HEK293 (cell line): ENCODE measurements around the gene EFHC1.
A peak's percentile ranks its signal among the peaks of the same experiment; 100 is the strongest.

ENCODE experiments used
- CTCF ChIA-PET: fragments of 350-600 bp; formaldehyde crosslinking; extraction: SDS; loops from one replicate; lab custom pipeline; 2021; ENCODE audit warnings: antibody characterized with exemption; lab: Yijun Ruan, JAX
- POLR2A ChIA-PET: fragments of 300-600 bp; formaldehyde crosslinking; extraction: SDS; loops from one replicate; lab custom pipeline; 2020; ENCODE audit warnings: antibody characterized with exemption, inconsistent platforms; lab: Yijun Ruan, JAX
- H3K27ac ChIP-seq: fragments of 200-500 bp; sonication (Bioruptor generic); 2 replicates; pipeline ENCODE4 v1.5.1; 2014; ENCODE audit warnings: low read depth, low read length, control low read depth, inconsistent platforms; ENCODE audit errors: extremely low read depth
- H3K36me3 ChIP-seq, 2 experiments: fragments of 200-500 bp in 1 of 2; sonication (Bioruptor generic) in 1 of 2; 1 replicate in 1 of 2; 2 replicates in 1 of 2; pipeline ENCODE4 v1.5.1; 2014 to 2017; ENCODE audit warnings: inconsistent platforms in 2 of 2, low read length in 2 of 2; ENCODE audit not compliant: control insufficient read depth in 2 of 2, insufficient read depth in 1 of 2
- H3K4me1 ChIP-seq: fragments of 200-500 bp; sonication (Bioruptor generic); 2 replicates; pipeline ENCODE4 v1.5.1; 2014; ENCODE audit warnings: mild to moderate bottlenecking, low read length, inconsistent platforms; ENCODE audit not compliant: control insufficient read depth, insufficient read depth
- H3K4me3 ChIP-seq: 2 replicates; pipeline ENCODE4 v1.5.1; 2011; ENCODE audit warnings: low read depth, mild to moderate bottlenecking, control low read depth, low read length, moderate library complexity
- H3K9me3 ChIP-seq: fragments of 200-500 bp; sonication (Bioruptor generic); 2 replicates; pipeline ENCODE4 v1.5.1; 2014; ENCODE audit warnings: low read depth, low read length, inconsistent platforms; ENCODE audit not compliant: control insufficient read depth, insufficient read depth
- BCL11B ChIP-seq: fragments of 450-650 bp; formaldehyde crosslinking; IDR thresholded peaks from 2 replicates; pipeline ENCODE4 v1.5.1; 2016; ENCODE audit warnings: low read depth, missing biosample characterization, missing genetic modification characterization
- OVOL3 ChIP-seq: fragments of 450-650 bp; formaldehyde crosslinking; IDR thresholded peaks from 2 replicates; pipeline ENCODE4 v1.5.1; 2016; ENCODE audit warnings: missing biosample characterization, missing genetic modification characterization
- REPIN1 ChIP-seq: fragments of 450-650 bp; formaldehyde crosslinking; IDR thresholded peaks from 2 replicates; pipeline ENCODE4 v1.5.1; 2017; ENCODE audit warnings: missing biosample characterization, missing genetic modification characterization, low read depth
- SP3 ChIP-seq: fragments of 450-650 bp; formaldehyde crosslinking; IDR thresholded peaks from 2 replicates; pipeline ENCODE4 v1.5.1; 2016; ENCODE audit warnings: missing biosample characterization, missing genetic modification characterization
- SP7 ChIP-seq: fragments of 450-650 bp; formaldehyde crosslinking; IDR thresholded peaks from 2 replicates; pipeline ENCODE4 v1.5.1; 2016; ENCODE audit warnings: missing biosample characterization, missing genetic modification characterization
- ZBTB17 ChIP-seq: fragments of 450-650 bp; formaldehyde crosslinking; IDR thresholded peaks from 2 replicates; pipeline ENCODE4 v1.5.1; 2016; ENCODE audit warnings: missing biosample characterization, missing genetic modification characterization
- ZBTB20 ChIP-seq: fragments of 450-650 bp; formaldehyde crosslinking; IDR thresholded peaks from 2 replicates; pipeline ENCODE4 v1.5.1; 2016; ENCODE audit warnings: missing biosample characterization, missing genetic modification characterization
- ZNF157 ChIP-seq: fragments of 450-650 bp; formaldehyde crosslinking; IDR thresholded peaks from 2 replicates; pipeline ENCODE4 v1.5.1; 2016; ENCODE audit warnings: missing biosample characterization, missing genetic modification characterization
- ZNF211 ChIP-seq: fragments of 450-650 bp; formaldehyde crosslinking; IDR thresholded peaks from 2 replicates; pipeline ENCODE4 v1.5.1; 2016; ENCODE audit warnings: low read depth, missing biosample characterization, missing genetic modification characterization
- ZNF311 ChIP-seq: fragments of 450-650 bp; formaldehyde crosslinking; IDR thresholded peaks from 2 replicates; pipeline ENCODE4 v1.5.1; 2017; ENCODE audit warnings: missing biosample characterization, missing genetic modification characterization, borderline replicate concordance
- ZNF394 ChIP-seq: fragments of 450-650 bp; formaldehyde crosslinking; IDR thresholded peaks from 2 replicates; pipeline ENCODE4 v1.5.1; 2016; ENCODE audit warnings: missing biosample characterization, missing genetic modification characterization, mild to moderate bottlenecking, moderate library complexity, borderline replicate concordance
- ZNF514 ChIP-seq: fragments of 450-650 bp; formaldehyde crosslinking; IDR thresholded peaks from 2 replicates; pipeline ENCODE4 v1.5.1; 2016; ENCODE audit warnings: missing biosample characterization, missing genetic modification characterization
- ZNF664 ChIP-seq: fragments of 450-650 bp; formaldehyde crosslinking; IDR thresholded peaks from 2 replicates; pipeline ENCODE4 v1.5.1; 2016; ENCODE audit warnings: missing biosample characterization, missing genetic modification characterization
- ZNF837 ChIP-seq: fragments of 450-650 bp; formaldehyde crosslinking; IDR thresholded peaks from 2 replicates; pipeline ENCODE4 v1.5.1; 2016; ENCODE audit warnings: missing biosample characterization, missing genetic modification characterization
- ZSCAN23 ChIP-seq: fragments of 450-650 bp; formaldehyde crosslinking; IDR thresholded peaks from 2 replicates; pipeline ENCODE4 v1.5.1; 2016; ENCODE audit warnings: missing biosample characterization, missing genetic modification characterization
- TF ChIP-seq, protein P1 (sequence below): fragments of 450-650 bp; formaldehyde crosslinking; IDR thresholded peaks from 2 replicates; pipeline ENCODE4 v1.5.1; 2016; ENCODE audit warnings: missing biosample characterization, missing genetic modification characterization
- TF ChIP-seq, protein P2 (sequence below): fragments of 450-650 bp; formaldehyde crosslinking; IDR thresholded peaks from 2 replicates; pipeline ENCODE4 v1.5.1; 2017; ENCODE audit warnings: missing biosample characterization, missing genetic modification characterization
- TF ChIP-seq, protein P3 (sequence below): fragments of 450-650 bp; formaldehyde crosslinking; IDR thresholded peaks from 2 replicates; pipeline ENCODE4 v1.5.1; 2016; ENCODE audit warnings: missing biosample characterization, missing genetic modification characterization
- TF ChIP-seq, protein P4 (sequence below): fragments of 450-650 bp; formaldehyde crosslinking; IDR thresholded peaks from 2 replicates; pipeline ENCODE4 v1.5.1; 2017; ENCODE audit warnings: missing biosample characterization, mild to moderate bottlenecking, missing genetic modification characterization, moderate library complexity
- TF ChIP-seq, protein P5 (sequence below): fragments of 450-650 bp; formaldehyde crosslinking; IDR thresholded peaks from 2 replicates; pipeline ENCODE4 v1.5.1; 2016; ENCODE audit warnings: missing biosample characterization, missing genetic modification characterization
- TF ChIP-seq, protein P6 (sequence below): fragments of 450-650 bp; formaldehyde crosslinking; IDR thresholded peaks from 2 replicates; pipeline ENCODE4 v1.5.1; 2016; ENCODE audit warnings: missing biosample characterization, missing genetic modification characterization
- TF ChIP-seq, protein P7 (sequence below): fragments of 450-650 bp; formaldehyde crosslinking; IDR thresholded peaks from 2 replicates; pipeline ENCODE4 v1.5.1; 2016; ENCODE audit warnings: missing biosample characterization, missing genetic modification characterization

EFHC1 gene

DNA sequence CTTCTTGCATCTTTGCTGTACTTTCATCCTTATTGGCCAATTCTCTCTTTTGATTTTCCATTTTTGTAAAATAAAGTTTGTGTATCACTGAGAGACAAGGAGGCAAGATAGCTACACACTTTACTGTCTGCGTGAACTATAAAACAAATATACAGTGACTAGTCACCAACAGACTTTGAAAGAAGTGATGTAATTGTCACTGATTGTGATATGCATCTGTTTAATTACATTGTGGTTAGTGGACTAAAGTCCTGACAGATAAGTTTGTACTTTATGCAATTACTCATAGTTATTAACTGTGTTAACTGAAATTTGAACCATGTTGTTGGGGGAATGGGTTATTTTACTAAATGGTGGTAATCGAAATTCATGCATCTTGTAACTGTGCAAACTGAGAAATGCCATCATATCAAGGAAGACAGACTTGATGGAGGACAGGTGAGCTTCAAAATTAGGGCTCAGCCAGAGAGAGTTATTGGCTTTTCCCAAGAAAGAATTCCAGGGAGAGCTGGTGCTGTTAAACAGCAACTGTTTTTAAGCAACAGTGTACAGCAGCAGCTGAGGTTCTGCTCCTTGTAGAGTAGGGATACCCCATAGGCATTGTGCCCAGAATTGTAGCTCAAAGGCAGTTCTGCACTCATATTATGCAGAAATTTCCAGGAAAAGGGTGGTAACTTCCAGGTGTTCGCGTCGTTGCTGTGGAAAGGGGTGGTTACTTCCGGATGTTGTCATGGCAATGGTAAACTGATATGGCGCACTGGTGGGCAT lies 62.9 kb downstream of the EFHC1 start:
- Histone ChIP-seq H3K36me3 (no peaks in the 10 kb centered on the region), H3K27ac (no peak overlapping the region), H3K9me3 (no peaks in the 10 kb centered on the region), H3K4me3 (no peak overlapping the region), H3K4me1 (peaks cover 10% of the 10 kb centered on the region; the same call in 1 of the 2 replicates)
- CTCF ChIA-PET: interaction anchor here (0.6 to 1.3 kb wide), 2 partner anchors 62 to 68 kb away, joined by 3 read pairs; no protein-coding TSS in a partner anchor
- POLR2A ChIA-PET: interaction anchor here (0.7 to 1.8 kb wide), 4 partner anchors 20 to 122 kb away, joined by 3 to 10 read pairs (median 6); partner anchors contain the start of gene EFHC1
- TF ChIP-seq SP7: peak; percentile 99
- no peak for TF ChIP-seq REPIN1
- peak; percentile 82 for TF ChIP-seq ZNF394 (tag by site-specific recombination)
- TF ChIP-seq ZNF837 (tag by site-specific recombination): no peak
- peak; percentile 86 for TF ChIP-seq ZBTB17 (tag by site-specific recombination)
- TF ChIP-seq ZBTB20 (tag by site-specific recombination): 0 out of 2 replicates have a peak, but pooled peaks have one; percentile 11
- peak; percentile 36 for TF ChIP-seq SP3
- TF ChIP-seq ZNF664 (tag by site-specific recombination): peak; percentile 58; the same call in 1 of the 2 replicates
- TF ChIP-seq, protein P1, sequence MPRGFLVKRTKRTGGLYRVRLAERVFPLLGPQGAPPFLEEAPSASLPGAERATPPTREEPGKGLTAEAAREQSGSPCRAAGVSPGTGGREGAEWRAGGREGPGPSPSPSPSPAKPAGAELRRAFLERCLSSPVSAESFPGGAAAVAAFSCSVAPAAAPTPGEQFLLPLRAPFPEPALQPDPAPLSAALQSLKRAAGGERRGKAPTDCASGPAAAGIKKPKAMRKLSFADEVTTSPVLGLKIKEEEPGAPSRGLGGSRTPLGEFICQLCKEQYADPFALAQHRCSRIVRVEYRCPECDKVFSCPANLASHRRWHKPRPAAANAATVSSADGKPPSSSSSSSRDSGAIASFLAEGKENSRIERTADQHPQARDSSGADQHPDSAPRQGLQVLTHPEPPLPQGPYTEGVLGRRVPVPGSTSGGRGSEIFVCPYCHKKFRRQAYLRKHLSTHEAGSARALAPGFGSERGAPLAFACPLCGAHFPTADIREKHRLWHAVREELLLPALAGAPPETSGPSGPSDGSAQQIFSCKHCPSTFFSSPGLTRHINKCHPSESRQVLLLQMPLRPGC (tag by site-specific recombination): peak; percentile 99
- TF ChIP-seq, protein P2, sequence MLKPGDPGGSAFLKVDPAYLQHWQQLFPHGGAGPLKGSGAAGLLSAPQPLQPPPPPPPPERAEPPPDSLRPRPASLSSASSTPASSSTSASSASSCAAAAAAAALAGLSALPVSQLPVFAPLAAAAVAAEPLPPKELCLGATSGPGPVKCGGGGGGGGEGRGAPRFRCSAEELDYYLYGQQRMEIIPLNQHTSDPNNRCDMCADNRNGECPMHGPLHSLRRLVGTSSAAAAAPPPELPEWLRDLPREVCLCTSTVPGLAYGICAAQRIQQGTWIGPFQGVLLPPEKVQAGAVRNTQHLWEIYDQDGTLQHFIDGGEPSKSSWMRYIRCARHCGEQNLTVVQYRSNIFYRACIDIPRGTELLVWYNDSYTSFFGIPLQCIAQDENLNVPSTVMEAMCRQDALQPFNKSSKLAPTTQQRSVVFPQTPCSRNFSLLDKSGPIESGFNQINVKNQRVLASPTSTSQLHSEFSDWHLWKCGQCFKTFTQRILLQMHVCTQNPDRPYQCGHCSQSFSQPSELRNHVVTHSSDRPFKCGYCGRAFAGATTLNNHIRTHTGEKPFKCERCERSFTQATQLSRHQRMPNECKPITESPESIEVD (tag by site-specific recombination): peak; percentile 97
- no peak for TF ChIP-seq ZNF311 (tag by site-specific recombination)
- TF ChIP-seq, protein P3, sequence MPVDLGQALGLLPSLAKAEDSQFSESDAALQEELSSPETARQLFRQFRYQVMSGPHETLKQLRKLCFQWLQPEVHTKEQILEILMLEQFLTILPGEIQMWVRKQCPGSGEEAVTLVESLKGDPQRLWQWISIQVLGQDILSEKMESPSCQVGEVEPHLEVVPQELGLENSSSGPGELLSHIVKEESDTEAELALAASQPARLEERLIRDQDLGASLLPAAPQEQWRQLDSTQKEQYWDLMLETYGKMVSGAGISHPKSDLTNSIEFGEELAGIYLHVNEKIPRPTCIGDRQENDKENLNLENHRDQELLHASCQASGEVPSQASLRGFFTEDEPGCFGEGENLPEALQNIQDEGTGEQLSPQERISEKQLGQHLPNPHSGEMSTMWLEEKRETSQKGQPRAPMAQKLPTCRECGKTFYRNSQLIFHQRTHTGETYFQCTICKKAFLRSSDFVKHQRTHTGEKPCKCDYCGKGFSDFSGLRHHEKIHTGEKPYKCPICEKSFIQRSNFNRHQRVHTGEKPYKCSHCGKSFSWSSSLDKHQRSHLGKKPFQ: peak; percentile 31; the same call in 1 of the 2 replicates
- TF ChIP-seq, protein P4, sequence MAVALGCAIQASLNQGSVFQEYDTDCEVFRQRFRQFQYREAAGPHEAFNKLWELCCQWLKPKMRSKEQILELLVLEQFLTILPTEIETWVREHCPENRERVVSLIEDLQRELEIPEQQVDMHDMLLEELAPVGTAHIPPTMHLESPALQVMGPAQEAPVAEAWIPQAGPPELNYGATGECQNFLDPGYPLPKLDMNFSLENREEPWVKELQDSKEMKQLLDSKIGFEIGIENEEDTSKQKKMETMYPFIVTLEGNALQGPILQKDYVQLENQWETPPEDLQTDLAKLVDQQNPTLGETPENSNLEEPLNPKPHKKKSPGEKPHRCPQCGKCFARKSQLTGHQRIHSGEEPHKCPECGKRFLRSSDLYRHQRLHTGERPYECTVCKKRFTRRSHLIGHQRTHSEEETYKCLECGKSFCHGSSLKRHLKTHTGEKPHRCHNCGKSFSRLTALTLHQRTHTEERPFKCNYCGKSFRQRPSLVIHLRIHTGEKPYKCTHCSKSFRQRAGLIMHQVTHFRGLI (tag by site-specific recombination): peak; percentile 47; the same call in 1 of the 2 replicates
- TF ChIP-seq, protein P5, sequence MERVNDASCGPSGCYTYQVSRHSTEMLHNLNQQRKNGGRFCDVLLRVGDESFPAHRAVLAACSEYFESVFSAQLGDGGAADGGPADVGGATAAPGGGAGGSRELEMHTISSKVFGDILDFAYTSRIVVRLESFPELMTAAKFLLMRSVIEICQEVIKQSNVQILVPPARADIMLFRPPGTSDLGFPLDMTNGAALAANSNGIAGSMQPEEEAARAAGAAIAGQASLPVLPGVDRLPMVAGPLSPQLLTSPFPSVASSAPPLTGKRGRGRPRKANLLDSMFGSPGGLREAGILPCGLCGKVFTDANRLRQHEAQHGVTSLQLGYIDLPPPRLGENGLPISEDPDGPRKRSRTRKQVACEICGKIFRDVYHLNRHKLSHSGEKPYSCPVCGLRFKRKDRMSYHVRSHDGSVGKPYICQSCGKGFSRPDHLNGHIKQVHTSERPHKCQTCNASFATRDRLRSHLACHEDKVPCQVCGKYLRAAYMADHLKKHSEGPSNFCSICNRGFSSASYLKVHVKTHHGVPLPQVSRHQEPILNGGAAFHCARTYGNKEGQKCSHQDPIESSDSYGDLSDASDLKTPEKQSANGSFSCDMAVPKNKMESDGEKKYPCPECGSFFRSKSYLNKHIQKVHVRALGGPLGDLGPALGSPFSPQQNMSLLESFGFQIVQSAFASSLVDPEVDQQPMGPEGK (tag by site-specific recombination): peak; percentile 64
- peak; percentile 99 for TF ChIP-seq OVOL3 (tag by site-specific recombination)
- no peak for TF ChIP-seq ZNF211 (tag by site-specific recombination)
- TF ChIP-seq ZSCAN23 (tag by site-specific recombination): peak; percentile 96; the same call in 1 of the 2 replicates
- TF ChIP-seq, protein P6, sequence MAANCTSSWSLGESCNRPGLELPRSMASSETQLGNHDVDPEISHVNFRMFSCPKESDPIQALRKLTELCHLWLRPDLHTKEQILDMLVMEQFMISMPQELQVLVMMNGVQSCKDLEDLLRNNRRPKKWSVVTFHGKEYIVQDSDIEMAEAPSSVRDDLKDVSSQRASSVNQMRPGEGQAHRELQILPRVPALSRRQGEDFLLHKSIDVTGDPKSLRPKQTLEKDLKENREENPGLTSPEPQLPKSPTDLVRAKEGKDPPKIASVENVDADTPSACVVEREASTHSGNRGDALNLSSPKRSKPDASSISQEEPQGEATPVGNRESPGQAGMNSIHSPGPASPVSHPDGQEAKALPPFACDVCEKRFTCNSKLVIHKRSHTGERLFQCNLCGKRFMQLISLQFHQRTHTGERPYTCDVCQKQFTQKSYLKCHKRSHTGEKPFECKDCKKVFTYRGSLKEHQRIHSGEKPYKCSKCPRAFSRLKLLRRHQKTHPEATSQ (tag by site-specific recombination): no peak
- TF ChIP-seq, protein P7, sequence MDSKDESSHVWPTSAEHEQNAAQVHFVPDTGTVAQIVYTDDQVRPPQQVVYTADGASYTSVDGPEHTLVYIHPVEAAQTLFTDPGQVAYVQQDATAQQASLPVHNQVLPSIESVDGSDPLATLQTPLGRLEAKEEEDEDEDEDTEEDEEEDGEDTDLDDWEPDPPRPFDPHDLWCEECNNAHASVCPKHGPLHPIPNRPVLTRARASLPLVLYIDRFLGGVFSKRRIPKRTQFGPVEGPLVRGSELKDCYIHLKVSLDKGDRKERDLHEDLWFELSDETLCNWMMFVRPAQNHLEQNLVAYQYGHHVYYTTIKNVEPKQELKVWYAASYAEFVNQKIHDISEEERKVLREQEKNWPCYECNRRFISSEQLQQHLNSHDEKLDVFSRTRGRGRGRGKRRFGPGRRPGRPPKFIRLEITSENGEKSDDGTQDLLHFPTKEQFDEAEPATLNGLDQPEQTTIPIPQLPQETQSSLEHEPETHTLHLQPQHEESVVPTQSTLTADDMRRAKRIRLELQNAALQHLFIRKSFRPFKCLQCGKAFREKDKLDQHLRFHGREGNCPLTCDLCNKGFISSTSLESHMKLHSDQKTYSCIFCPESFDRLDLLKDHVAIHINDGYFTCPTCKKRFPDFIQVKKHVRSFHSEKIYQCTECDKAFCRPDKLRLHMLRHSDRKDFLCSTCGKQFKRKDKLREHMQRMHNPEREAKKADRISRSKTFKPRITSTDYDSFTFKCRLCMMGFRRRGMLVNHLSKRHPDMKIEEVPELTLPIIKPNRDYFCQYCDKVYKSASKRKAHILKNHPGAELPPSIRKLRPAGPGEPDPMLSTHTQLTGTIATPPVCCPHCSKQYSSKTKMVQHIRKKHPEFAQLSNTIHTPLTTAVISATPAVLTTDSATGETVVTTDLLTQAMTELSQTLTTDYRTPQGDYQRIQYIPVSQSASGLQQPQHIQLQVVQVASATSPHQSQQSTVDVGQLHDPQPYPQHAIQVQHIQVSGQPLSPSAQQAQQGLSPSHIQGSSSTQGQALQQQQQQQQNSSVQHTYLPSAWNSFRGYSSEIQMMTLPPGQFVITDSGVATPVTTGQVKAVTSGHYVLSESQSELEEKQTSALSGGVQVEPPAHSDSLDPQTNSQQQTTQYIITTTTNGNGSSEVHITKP (tag by site-specific recombination): peak; percentile 92
- no peak for TF ChIP-seq ZNF514 (tag by site-specific recombination)
- peak; percentile 91 for TF ChIP-seq BCL11B (tag by site-specific recombination)
- no peak for TF ChIP-seq ZNF157 (tag by site-specific recombination)
